Head of caudate nucleus (tissue), 42 donors: ENCODE results near the gene TBXA2R.
"Not testable (repeated sequence)": the region's sequence is repeated elsewhere in the genome, so short reads cannot be mapped to it uniquely, and the experiment has no call there.

Experiments
- DNase-seq, 42 donors: peaks; one replicate each; pipeline versions ENCODE4 v3.0.0 to v3.0.0-alpha.2; 2020 to 2021; ENCODE audit warnings: mixed read lengths in 7 of 42
- intact Hi-C: fragments of 100-400 bp; cut with DNase I; formaldehyde crosslinking; loops from one replicate; pipeline ENCODE4 v1.15.0; 2022

Gene TBXA2R

DNA sequence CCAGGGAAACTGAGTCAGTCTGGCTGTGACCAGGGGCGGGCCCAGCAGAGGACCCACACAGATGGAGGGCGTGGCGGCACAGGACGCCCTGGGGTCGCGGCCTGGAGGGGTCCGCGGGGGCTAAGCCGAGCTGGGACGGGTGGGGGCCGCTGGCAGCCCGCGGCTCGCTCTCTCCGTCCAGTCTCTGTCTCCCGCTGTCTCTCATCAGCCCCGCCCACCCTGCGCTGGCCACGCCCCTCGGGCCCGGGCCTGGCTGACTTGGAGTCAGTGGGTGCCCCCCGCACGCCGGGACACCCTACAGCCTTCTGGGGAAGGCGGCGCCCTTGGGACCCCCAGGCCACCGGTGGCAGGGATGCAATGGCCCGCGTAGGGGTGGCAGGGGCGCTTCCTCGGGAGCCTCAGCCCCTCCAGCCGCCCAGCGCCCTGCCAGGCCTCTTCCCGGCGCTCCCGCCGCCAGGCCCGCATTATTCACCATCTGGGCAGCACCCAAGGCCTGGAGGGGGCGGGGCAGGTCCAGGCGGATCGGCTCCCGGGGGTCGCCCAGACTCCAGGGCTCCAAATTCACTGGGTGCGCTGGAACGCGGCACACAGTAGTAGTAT lies at the start of gene TBXA2R:
Gene TBXA2R, minus strand, starts transcription at position 186 of the 600 bp plus-strand sequence. CDS start 6,241 bp downstream, outside the sequence.
- intact Hi-C loops = no loop called here
- peak in 38 of 42 donors; percentile 21 to 82 (median 52) for DNase-seq

DNA sequence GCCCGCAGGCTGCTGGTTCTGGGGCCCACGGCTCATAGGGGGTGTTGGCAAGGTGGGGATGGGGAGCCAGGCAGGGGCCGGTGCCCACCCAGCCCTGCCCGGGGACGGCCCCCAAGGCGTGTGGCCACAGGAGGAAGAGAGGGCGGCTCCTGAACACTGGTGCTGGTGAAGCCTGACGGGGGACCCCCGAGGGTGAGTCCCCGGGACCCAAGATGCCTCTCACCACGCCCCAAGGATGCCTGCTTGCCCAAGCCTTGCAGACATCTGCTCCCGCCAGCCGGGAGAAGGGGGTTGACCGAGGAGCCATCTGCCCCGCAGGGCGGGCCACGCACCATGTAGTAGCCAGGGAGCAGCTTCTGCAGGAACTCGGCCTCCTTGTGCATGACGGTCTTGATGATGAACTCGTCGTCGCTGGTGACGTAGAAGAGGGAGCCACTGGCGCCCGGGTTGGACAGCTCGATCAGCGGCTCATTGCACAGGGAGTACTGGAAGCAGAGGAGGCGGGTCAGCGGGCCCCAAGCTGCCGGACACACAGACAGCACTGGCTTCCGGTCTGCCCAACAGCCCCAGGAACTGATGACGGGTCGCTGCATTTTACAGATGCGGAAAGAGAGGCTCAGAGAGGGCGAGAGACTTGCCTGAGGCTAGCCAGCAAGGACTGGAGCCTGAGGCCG lies 49.5 kb upstream of the TBXA2R start:
- peak in 1 of 42 donors; percentile 37 for DNase-seq
- intact Hi-C loops = no loop called here

DNA sequence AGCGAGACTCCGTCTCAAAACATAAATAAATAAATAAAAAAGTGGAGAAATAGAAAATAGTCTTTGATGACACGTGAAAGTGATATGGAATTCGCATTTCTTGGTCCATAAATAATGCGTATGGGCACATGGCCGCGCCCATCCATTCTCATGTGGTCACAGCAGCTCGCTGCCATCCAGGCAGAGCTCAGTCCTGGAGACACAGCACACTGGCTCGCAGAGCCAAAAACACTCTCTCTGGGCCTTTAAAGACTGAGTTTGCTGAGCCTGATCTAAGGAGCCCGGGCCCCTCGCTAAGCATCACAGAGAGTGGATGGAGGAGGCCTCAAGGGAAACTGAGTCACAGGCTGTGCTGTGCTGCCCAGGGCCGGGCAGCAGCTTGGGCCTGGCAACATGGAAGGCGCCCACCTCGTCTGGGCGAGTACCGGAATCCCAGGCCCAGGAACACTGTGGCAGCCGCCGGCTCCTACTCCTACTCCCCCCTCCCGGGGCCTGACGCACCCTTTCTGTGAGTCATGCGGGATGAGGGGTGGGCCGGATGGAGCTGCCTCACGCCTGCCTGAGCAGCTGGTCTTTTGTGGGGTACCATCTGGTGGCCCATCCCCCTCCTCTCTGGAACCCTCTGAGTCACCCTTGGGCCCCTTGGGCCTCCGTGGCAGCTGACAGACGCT lies 48.9 kb upstream of the TBXA2R start:
- DNase-seq = peak; percentile 60 to 95 (median 80)
- intact Hi-C loops = no loop called here

DNA sequence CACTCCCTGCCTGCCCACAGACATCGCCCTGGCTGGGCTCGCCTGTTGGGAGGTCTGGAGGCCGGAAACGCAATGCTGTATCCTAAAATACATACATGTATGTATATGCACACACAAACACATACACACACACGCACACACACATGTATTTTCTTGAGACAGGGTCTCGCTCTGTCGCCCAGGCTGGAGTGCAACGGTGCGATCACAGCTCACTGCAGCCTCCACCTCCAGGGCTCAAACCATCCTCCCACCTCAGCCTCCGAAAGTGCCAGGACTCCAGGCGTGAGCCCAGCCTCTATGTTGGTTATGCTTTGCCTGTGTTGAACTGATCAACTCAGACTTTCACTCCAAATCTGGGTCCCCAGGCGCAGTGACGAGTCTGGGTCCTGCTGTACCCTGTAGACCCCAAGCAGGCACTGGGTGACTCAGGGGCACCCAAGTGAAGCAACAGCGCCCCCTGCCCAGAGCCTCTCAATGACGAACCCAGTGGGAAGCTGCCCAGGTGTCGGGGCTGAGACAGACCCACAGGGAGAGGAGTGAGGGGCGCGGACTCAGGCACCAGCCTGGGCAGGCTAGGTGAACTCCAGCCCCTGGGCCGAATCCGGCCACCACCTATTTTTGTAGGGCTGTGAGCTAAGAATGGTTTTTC lies 47.3 kb upstream of the TBXA2R start:
- intact Hi-C loops = no loop called here
- DNase-seq = no peak

DNA sequence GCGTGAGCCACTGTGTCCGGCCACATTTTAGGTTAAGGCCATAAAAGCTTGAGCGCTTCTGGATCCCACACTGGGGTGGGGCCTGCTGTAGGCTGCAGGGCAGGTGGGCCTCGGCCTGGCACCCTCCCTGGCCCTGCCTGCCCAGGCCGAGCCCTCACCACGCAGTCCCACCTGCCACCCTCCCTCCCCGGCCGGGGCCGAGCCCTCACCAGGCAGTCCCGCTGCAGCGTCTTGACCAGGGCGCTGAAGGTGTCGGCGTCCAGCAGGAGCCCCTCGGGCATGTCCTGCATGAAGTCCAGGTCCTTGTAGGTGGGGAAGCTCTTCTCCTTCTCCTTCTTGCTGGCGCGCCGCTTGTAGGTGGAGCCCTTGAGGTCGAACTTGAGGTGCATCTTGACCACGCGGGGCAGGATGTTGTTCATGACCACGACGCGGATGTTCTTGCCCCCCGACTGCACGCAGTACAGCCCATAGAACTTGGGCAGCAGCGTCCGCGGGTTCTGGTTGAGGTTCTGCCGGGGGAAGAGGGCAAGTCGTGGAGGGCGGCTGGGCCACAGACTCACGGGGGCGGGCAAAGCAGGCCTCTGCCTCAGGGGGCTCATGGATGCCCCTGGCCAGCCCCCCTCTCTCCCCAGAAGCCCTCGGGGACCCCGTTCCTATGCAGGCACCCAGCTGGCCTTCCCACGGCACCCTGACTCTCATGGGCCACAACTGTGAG lies 46.6 kb upstream of the TBXA2R start:
- intact Hi-C loops = no loop called here

DNA sequence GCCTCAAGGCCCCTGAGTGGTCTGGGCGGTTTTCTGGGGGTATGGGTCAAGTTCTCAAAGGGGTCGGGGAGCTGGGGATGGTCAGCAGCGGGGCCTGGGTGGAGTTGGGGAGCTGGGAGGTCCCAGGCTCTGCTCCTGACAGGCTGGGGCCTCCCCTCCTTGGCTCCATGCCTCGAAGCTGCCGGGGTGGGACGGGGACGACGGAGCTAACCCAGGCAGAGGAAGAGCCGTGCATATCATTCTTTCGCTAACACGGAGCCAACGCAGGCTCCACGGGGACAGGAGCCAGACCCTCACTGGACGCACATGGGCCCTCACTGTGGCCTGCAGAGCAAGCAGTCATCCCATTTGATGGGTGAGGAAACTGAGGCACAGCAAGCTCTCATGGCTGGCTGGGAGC lies 45.7 kb upstream of the TBXA2R start:
- intact Hi-C loops = no loop called here
- no peak for DNase-seq

More for the DNA sequence above, 46.6 kb upstream of the TBXA2R start:
- no peak for DNase-seq

DNA sequence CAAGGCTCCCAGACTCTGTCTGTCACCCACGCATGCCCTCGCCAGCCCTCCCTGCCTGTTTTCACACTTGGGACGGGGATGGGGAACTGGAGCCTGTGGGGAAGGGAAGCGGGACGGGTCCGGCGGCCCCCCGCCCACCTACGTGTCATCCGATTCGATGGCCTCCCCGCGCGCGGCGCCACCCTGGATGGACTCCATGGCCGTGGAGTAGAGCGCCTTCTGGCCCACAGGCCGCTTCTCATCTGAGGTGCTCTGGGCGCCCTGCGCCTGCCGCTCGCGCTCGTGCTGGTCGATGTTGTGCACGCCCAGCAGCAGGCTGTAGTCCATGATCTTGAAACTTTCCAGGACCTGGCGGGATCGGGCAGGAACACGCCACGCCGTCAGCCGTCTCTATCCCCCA lies 45.0 kb upstream of the TBXA2R start:
- intact Hi-C loops = no loop called here
- no peak for DNase-seq

DNA sequence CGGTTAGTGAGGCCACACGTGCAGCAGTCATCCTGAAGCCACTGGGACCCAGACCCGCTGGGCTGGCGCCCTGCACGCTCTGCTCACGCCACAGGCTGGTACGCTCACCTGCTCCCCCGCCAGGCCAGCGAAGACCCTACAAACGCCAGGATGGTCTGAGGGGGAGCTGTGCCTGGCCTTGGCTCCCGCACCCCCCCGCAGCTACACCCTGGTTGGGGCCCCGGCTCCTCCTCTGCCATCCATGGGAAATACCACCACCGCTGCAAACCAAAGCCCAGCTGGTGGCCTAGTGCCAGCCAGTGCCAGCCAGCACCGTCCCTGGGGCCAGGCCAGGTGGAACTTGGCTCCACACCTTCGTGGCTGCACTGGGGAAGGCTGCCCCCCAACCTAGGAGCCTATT lies 43.2 kb upstream of the TBXA2R start:
- intact Hi-C loops = no loop called here
- DNase-seq = no peak

DNA sequence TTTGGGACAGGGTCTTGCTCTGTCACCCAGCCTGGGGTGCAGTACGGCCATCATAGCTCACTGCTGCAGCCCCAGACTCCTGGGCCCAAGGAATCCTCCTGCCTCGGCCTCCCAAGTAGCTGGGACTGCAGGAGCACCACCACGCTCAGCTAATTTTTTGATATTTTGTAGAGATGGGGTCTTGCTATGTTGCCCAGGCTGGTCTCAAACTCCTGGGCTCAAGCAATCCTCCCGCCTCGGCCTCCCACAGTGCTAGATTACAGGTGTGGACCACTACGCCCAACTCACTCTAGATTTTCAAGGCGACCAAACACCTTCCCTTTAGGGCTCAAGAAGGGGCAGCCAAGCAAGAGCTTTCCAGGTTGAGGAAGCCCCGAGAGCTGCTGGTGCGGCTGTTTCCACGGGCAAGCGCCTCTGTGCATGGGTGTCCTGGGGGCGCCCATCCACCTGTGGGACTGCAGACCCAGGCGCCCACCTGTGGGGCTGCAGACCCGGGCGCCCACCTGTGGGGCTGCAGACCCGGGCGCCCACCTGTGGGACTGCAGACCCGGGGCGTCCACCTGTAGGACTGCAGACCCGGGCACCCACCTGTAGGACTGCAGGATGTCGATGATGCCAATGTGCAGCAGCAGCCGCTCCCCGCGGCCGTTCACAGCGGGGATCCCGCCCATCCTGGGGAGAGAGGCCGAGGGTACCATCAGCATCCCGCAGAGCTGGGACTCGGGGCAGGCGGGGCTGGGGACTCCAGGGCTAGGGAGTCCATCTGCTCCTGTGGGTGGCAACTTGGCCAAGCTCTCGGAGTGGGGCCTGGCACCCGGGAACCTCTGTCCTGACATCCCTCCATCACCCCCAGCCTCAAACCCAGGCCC lies 41.6 kb upstream of the TBXA2R start:
- DNase-seq = no peak
- intact Hi-C loops = no loop called here

DNA sequence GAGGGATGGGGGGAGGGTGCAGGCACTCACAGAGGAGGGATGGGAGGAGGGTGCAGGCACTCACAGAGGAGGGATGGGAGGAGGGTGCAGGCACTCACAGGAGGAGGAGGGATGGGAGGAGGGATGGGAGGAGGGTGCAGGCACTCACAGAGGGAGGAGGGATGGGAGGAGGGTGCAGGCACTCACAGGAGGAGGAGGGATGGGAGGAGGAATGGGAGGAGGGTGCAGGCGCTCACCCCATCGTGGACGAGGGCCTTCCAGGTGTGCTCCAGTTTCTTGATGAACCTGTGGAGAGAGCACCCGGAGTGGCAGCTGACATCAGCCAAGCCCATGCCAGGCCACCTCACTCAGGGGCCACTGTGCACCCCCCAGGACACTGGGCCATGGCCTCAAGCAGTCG lies 40.4 kb upstream of the TBXA2R start:
- DNase-seq, intact Hi-C loops: not testable (repeated sequence)

DNA sequence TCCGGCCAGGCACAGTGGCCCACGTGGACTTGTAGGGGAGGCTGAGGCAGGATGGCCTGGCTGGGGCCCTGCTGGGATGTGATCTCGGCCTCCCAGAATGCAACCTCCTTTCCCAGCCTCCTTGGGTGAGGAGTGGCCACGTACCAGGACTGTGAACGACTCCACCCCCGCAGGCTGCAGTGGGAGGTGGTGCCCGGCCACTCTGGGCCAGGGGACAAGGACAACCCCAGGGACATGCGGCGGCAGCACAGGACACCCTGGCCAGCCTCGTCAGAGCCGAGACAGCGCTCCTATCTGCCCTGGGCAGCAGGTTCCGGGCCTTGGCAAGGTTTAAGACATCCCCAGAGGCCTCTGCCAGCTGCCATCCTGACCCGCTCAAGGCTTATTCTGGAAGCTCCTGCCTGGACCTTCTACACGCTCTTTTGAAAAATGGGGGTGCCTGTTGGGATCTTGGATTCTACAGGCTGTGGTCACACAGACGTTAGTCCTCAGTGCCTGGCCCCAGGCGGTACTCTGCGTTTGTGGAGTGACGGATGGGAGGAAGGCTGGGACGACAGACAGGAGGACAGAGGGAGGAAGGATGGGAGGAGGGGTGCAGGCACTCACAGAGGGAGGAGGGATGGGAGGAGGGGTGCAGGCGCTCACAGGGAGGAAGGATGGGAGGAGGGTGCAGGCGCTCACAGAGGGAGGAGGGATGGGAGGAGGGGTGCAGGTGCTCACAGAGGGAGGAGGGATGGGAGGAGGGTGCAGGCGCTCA lies 39.8 kb upstream of the TBXA2R start:
- intact Hi-C loops = no loop called here
- DNase-seq = no peak

DNA sequence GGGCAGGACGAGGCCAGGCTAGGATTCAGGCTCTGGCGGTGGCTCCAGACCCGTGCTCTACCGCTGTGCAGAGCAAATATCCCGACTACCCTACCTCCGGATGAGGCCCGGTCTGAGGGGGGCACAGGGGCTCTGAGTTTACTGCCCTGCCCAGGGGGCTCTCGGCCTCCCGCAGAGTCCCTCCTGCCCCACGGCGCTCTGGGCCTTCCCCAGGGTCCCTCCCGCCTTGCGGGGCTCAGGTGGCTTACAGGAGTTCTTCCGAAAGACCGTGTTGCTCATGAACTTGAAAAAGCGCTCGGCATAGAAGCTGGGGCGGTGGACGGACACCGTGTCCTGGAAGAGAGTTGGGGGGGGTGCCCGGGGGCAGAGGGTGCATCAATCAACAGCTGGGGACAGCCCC lies 39.1 kb upstream of the TBXA2R start:
- intact Hi-C loops = no loop called here
- DNase-seq = no peak

DNA sequence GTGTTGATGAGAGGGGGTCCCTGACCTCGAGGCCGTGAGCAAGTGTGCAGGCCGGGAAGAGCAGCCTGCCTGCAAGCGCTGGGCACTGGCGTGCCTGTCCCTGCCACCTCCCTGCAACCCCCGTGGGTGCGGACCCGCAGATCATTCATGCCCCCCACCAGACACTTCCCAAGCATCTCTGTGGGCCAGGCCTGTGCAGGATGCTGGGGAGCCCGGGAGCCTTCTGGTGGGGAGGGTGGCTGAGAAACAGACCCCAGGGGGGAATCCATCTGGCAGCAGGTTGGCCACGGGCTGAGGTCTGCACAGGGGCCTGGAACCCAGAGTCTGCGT lies 38.4 kb upstream of the TBXA2R start:
- intact Hi-C loops = no loop called here

DNA sequence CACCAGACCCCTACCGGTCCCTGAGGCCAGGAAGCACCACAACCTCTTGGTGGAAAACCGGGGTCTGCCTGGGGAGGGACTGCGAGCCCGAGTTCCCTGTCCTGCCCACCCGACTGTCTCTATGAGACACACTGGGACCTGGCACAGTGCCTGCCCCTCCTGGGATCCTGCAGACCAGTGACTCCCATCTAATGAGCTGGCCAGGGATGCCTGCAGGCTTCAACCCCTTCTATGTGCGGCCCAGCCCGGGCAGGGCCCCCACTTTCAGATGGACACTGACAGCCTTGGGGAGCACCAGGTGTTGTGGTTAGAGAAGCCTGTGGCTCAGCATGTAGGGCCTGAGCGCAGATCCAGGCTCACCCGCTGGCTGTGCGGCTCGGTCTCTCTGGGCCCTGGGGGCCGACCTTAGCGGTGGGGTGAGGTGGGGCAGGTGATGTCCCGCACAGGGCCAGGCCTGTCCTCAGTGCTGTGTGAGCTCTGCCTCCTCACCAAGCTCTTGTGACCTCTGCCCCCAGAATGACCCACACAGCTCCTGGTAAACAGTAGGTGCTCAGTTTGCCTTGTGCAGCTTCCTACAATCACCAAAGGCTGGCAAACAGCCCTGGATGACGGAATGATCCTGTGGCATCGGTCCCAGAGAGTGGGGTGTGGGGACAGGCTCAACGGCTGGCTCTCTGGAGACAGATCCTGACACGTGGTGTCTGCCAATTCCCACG lies 37.8 kb upstream of the TBXA2R start:
- intact Hi-C loops = no loop called here
- peak; percentile 72 to 98 (median 92) for DNase-seq

More for the DNA sequence above, 38.4 kb upstream of the TBXA2R start:
- DNase-seq = no peak

DNA sequence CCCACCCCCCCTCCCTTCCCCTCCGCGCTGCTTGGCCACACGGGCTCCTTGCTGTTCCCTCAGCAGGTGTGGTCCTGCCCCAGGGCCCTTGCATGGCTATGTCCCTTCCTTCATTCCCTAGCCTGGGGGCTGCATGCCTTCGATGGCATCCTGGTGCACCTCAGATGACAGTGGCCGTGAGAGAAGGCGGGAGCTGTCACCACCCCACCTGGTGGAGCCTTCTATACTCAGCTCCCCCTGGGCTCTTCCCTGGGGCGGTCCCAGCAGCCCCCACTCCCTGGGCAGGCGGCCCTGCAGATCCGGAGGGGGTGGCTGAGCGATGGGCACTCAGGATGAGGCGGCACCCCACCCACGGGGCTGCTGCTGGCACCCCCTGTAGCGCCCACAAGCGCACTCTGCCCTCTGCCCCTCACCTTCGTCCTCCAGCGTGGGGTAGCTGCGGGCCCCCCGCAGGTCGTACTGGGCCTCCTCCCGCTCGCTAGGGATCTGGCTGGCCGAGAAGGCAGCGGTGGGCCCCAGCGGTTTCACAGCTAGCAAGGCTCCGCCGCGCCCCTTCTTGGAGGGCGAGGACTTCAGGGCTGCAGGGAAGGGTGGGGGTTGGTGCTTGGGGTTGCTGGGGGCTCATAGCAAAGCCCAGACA lies 37.1 kb upstream of the TBXA2R start:
- no peak for DNase-seq
- intact Hi-C loops = no loop called here

DNA sequence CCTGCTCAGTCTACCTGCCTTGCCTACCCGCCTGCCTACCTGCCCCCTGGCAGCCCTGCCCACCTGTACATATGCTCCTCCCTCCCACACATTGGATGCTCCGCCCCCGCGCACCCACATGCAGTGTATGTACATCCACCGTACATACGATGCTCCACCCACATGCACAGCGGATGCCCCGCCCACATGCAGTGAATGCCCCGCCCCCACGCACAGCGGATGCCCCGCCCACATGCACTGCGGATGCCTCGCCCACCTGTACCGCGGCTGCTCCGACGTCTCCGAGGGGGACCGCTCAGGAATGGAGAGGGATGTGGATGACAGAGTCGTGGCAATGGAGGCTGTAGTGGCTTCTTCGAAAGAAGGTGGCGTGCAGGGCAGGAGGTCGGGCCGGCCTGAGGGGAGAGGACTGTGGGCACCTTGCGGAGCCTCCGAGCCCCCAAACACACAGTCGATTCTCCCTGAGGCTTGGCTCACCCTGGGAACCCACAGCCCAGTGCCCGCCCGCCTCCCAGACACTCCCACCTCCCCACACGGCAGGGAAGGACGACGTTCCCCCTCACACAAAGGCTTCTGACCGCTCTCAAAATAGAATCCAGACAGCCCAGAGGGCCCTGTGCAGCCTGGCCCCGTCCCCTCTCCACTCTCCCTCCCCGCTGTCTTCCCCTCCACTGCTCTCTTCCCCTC lies 36.5 kb upstream of the TBXA2R start:
- intact Hi-C loops = no loop called here
- peak in 26 of 42 donors; percentile 17 to 66 (median 42) for DNase-seq
